Natural killer cell (primary cell): ENCODE data around the gene CAB39. TPM values are rescaled to one million over a fixed set of nuclear protein-coding genes. Genes with fewer than 3 reads are reported as not detected.

Source experiments
- ATAC-seq, 3 donors: fragments of 150-1000 bp in 2 of 3; fragments of 200-7000 bp in 1 of 3; cut with Tn5 transposase; 1 replicate in 1 of 3; 2 replicates in 2 of 3; pipeline ENCODE4 v1.10.0; 2021; ENCODE audit warnings: mild to moderate bottlenecking in 2 of 3, moderate library complexity in 2 of 3
- DNase-seq, 2 donors: peaks; one replicate each; pipeline versions ENCODE4 v3.0.0 to v3.0.0-alpha.2; 2013 to 2021; ENCODE audit warnings: mixed read lengths in 1 of 2
- H3K27ac ChIP-seq: one replicate; pipeline ENCODE4 v1.5.1; 2013; ENCODE audit warnings: mild to moderate bottlenecking, low read length
- H3K27me3 ChIP-seq: one replicate; pipeline ENCODE4 v1.6.1; 2013; ENCODE audit warnings: low read length; ENCODE audit not compliant: control insufficient read depth, insufficient read depth
- H3K36me3 ChIP-seq: one replicate; pipeline ENCODE4 v1.6.1; 2013; ENCODE audit warnings: low read length; ENCODE audit not compliant: control insufficient read depth, insufficient read depth
- H3K4me1 ChIP-seq: one replicate; pipeline ENCODE4 v1.6.1; 2013; ENCODE audit warnings: low read length; ENCODE audit not compliant: control insufficient read depth, insufficient read depth
- H3K4me3 ChIP-seq: one replicate; pipeline ENCODE4 v1.5.1; 2013; ENCODE audit warnings: low read length
- H3K9me3 ChIP-seq: one replicate; pipeline ENCODE4 v1.6.1; 2013; ENCODE audit warnings: low read length; ENCODE audit not compliant: control insufficient read depth, insufficient read depth
- H3K27ac Mint-ChIP-seq, 2 donors: one replicate each; pipeline ENCODE4 v1.8.0; 2022; ENCODE audit warnings: mild to moderate bottlenecking in 2 of 2, mixed read lengths in 2 of 2, moderate library complexity in 1 of 2
- H3K27me3 Mint-ChIP-seq, 2 donors: one replicate each; pipeline ENCODE4 v1.8.0; 2022; ENCODE audit warnings: low read depth in 2 of 2, mixed read lengths in 2 of 2
- H3K36me3 Mint-ChIP-seq: one replicate; pipeline ENCODE4 v1.8.0; 2022; ENCODE audit warnings: mixed read lengths
- H3K4me1 Mint-ChIP-seq, 2 donors: one replicate each; pipeline ENCODE4 v1.8.0; 2022; ENCODE audit warnings: mixed read lengths in 2 of 2
- H3K4me3 Mint-ChIP-seq: one replicate; pipeline ENCODE4 v1.8.0; 2022; ENCODE audit warnings: mild to moderate bottlenecking, moderate library complexity, mixed read lengths
- H3K9me3 Mint-ChIP-seq, 2 donors: one replicate each; pipeline ENCODE4 v1.8.0; 2022; ENCODE audit warnings: mixed read lengths in 2 of 2
- WGBS: methylation state at CpG from one replicate; pipeline ENCODE4 v1.1.7; 2013; ENCODE audit warnings: missing lambda C conversion rate; ENCODE audit not compliant: insufficient coverage; 5-methylcytosine and 5-hydroxymethylcytosine counted together
- intact Hi-C: fragments of 100-400 bp; cut with micrococcal nuclease; formaldehyde crosslinking; loops from one replicate; pipeline ENCODE4 v1.14.2; 2022
- total RNA-seq, 4 donors: library from RNA; stranded (reverse); fragments of 120-200 nt in 1 of 4; gene quantifications; one replicate each; pipeline versions ENCODE4 v1.2.3 to v1.2.4, GENCODE V29; 2013 to 2022
- TF ChIP-seq, protein P1 (sequence below): fragments of 200-600 bp; IDR thresholded peaks from one replicate; pipeline ENCODE4 v1.8.0; 2022; ENCODE audit warnings: antibody characterized with exemption

CAB39 gene
- total RNA-seq, 3 donors from 2014 or later (not counting 1 experiment from before 2014, with no cell fraction given): 75.4 to 96.5 (median 90.5) TPM

DNA sequence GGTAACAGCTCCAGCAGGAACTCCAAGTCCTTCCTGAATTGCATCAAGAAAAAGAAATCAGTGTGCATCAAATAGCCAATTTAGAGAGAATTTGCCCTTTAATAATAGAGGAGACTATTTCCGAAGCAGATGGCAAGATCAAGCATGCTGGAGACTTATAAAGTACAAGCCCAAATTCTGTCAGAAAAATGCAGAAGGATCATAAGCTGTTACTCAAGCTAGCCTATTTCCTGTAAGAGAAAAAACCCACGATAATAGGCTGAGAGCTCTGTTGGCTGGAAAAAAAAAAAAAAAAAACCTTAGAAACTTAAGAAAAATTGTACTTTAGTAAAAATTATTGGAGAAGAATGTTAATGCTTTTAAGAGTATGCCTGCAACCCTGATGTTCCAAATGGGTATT, 127.7 kb downstream of the CAB39 start:
- peaks cover 8% of the 10 kb centered on the region for H3K9me3 ChIP-seq
- Mint-ChIP-seq H3K4me3 (no peak overlapping the region), H3K36me3 (peaks cover 15% of the 10 kb centered on the region), H3K27me3 (peaks cover 28 to 40% of the 10 kb centered on the region in 2 donors), H3K9me3 (peaks cover 0 to 3% of the 10 kb centered on the region in 2 donors), H3K27ac (no peak overlapping the region), H3K4me1 (no peaks in the 10 kb centered on the region)
- no peaks in the 10 kb centered on the region for H3K4me1 ChIP-seq
- TF ChIP-seq, protein P1, sequence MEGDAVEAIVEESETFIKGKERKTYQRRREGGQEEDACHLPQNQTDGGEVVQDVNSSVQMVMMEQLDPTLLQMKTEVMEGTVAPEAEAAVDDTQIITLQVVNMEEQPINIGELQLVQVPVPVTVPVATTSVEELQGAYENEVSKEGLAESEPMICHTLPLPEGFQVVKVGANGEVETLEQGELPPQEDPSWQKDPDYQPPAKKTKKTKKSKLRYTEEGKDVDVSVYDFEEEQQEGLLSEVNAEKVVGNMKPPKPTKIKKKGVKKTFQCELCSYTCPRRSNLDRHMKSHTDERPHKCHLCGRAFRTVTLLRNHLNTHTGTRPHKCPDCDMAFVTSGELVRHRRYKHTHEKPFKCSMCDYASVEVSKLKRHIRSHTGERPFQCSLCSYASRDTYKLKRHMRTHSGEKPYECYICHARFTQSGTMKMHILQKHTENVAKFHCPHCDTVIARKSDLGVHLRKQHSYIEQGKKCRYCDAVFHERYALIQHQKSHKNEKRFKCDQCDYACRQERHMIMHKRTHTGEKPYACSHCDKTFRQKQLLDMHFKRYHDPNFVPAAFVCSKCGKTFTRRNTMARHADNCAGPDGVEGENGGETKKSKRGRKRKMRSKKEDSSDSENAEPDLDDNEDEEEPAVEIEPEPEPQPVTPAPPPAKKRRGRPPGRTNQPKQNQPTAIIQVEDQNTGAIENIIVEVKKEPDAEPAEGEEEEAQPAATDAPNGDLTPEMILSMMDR: no peak
- no peaks in the 10 kb centered on the region for H3K27me3 ChIP-seq
- intact Hi-C loops: no loop called here
- H3K4me3 ChIP-seq: no peak overlapping the region
- DNase-seq (no peak), ATAC-seq (no peak)
- H3K36me3 ChIP-seq: no peaks in the 10 kb centered on the region
- no peak overlapping the region for H3K27ac ChIP-seq
- WGBS: 18% methylated on average over 1 of the region's 2 CpGs

DNA sequence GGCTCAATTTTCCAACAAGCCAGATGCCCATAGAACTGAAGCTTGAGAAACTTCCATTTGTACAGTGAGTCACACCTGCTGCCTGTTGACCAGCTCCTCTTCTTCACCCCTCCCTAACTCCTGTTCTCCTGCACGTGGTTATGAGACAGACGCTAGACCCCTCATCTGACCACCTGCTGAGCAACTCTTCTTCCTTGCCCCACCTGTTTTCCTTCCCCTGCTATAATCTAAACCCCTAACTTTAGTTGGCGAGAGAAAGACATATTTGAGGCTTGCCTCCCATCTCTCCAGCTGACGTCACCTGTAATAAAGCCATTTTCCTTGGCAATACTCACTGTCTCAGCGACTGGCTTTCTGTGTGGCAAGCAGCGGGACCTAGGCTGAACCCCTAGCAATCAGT, 129.8 kb downstream of the CAB39 start:
- no peaks in the 10 kb centered on the region for H3K36me3 ChIP-seq
- H3K27me3 Mint-ChIP-seq: peaks cover 37 to 59% of the 10 kb centered on the region in 2 donors
- TF ChIP-seq, protein P1: no peak
- intact Hi-C loops: no loop called here
- peaks cover 15% of the 10 kb centered on the region for H3K36me3 Mint-ChIP-seq
- H3K9me3 ChIP-seq: peaks cover 8% of the 10 kb centered on the region
- no peak overlapping the region for H3K27ac Mint-ChIP-seq
- H3K27ac ChIP-seq: no peak overlapping the region
- H3K4me1 Mint-ChIP-seq: no peaks in the 10 kb centered on the region
- H3K4me3 ChIP-seq: no peak overlapping the region
- H3K4me3 Mint-ChIP-seq: no peak overlapping the region
- 79% methylated on average over 6 of the region's 6 CpGs for WGBS
- H3K4me1 ChIP-seq: no peaks in the 10 kb centered on the region
- H3K9me3 Mint-ChIP-seq: peaks cover 0 to 3% of the 10 kb centered on the region in 2 donors
- peaks cover 2% of the 10 kb centered on the region for H3K27me3 ChIP-seq
- ATAC-seq (no peak), DNase-seq (no peak)

DNA sequence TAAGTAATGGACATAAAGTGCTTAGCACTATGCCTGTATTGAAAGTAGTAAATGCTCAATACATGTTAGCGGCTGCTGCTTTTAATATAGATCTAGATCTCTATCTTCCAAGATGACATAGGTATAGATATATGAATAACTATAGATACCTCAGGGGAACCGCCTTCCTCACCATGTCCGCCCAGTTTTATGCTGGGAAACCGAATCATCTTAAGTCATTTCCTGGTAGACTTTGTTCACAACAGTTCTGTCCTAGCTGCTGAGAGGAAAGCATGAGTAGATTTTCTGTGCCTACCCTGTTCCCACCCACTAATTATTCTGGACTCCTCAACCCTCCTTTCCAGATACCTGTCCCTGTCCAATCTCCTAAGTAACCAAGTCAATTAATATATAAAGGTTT, 130.5 kb downstream of the CAB39 start:
- H3K36me3 ChIP-seq: no peaks in the 10 kb centered on the region
- H3K27ac ChIP-seq: no peak overlapping the region
- H3K9me3 ChIP-seq: peaks cover 7% of the 10 kb centered on the region
- peaks cover 42 to 66% of the 10 kb centered on the region in 2 donors for H3K27me3 Mint-ChIP-seq
- DNase-seq: no peak
- H3K27ac Mint-ChIP-seq: no peak overlapping the region
- TF ChIP-seq, protein P1: no peak
- peaks cover 6% of the 10 kb centered on the region for H3K4me1 ChIP-seq
- H3K4me3 ChIP-seq: no peak overlapping the region
- no peak for ATAC-seq
- peaks cover 8% of the 10 kb centered on the region for H3K27me3 ChIP-seq
- peaks cover 14% of the 10 kb centered on the region for H3K36me3 Mint-ChIP-seq
- no peak overlapping the region for H3K4me3 Mint-ChIP-seq
- peaks cover 0 to 3% of the 10 kb centered on the region in 2 donors for H3K9me3 Mint-ChIP-seq
- intact Hi-C loops: no loop called here
- H3K4me1 Mint-ChIP-seq: peaks cover 3 to 5% of the 10 kb centered on the region in 2 donors
- 53% methylated on average over 3 of the region's 4 CpGs for WGBS

DNA sequence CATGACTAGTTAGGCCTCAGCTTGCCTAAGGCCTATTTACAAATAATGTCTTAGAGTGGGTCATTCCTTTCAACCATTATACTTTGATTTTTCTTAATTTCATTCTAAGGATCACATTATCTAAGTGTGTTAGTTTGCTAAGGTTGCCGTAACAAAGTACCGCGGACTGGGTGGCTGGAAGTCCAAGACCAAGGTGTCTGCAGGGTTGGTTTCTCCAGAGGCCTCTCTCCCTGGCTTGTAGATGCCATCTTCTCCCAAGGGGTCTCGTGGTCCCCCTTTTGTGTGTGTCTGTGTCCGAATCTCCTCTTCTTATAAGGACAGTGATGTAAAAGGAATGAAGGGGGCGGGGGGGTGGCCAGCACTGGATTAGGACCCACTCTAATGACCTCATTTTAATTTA, 133.7 kb downstream of the CAB39 start:
- Histone ChIP-seq H3K9me3 (no peaks in the 10 kb centered on the region), H3K4me3 (no peak overlapping the region), H3K36me3 (no peaks in the 10 kb centered on the region), H3K27ac (no peak overlapping the region), H3K27me3 (peaks cover 19% of the 10 kb centered on the region), H3K4me1 (peaks cover 7% of the 10 kb centered on the region)
- ATAC-seq: no peak
- Mint-ChIP-seq H3K36me3 (no peaks in the 10 kb centered on the region), H3K9me3 (no peaks in the 10 kb centered on the region), H3K27me3 (peaks cover 58 to 76% of the 10 kb centered on the region in 2 donors), H3K27ac (no peak overlapping the region), H3K4me1 (peaks cover 10 to 13% of the 10 kb centered on the region in 2 donors), H3K4me3 (no peak overlapping the region)
- intact Hi-C loops: no loop called here
- no peak for DNase-seq
- 84% methylated on average over 4 of the region's 6 CpGs for WGBS
- TF ChIP-seq, protein P1: no peak
